ENCODE results near the gene IER5L. TPM values are rescaled to one million over a fixed set of nuclear protein-coding genes. Genes with fewer than 3 reads are reported as not detected.
A peak's percentile ranks its signal among the peaks of the same experiment; 100 is the strongest.

IER5L gene
- total and polyA plus RNA-seq, 2 experiments from 2014 or later = 4.3 to 81.7 TPM

DNA sequence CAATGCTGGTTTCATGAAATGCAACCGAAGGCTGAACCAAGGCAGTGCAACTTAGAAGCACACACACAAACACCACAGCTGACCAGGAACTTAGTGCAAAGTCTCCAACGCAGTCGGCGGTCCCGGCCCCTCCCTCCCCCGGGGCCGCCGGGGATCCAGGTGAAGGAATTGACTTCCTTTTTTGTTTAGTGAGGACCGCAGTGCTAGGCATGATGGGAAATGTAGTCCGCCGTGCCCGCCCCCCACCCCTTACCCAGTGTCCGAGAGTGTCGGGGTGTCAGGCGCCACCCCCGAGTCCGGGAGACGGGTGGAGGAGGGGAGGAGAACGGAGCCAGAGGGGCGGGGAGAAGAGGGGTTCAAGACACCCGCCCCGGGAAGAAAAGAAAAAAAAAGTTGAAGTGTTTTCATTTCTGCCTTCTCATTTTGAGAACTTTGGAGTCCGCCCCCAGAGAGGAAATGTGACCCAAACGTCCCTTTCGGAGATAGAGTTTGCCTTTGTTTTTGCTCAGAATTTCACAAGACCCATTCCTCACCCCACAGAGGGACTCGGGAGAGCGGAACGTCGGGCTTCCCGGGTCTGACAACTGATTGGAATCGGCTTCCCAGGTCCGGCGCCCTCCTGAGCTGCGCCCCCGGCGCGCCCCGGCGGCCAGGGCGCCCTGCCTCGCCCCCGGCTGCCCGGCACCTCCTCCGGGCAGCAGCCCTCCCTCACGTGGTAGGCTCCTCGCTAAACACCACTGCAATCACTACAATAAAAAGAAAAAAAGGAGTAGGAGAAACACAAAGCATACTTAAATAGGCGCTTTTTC, 2.0 kb downstream of the IER5L start:
- H3K9me3 ChIP-seq (ENCODE audit: low read depth) = no peaks in the 10 kb centered on the region
- peak overlapping the region; percentile 95 for H3K9ac ChIP-seq
- H3K36me3 ChIP-seq (ENCODE audit: low read depth) = no peaks in the 10 kb centered on the region
- H3K4me1 ChIP-seq (ENCODE audit: insufficient read depth) = peaks cover 15% of the 10 kb centered on the region
- peaks cover 26% of the 10 kb centered on the region for H3K79me2 ChIP-seq (ENCODE audit: insufficient read depth)
- peak overlapping the region; percentile 91 for H3K4me3 ChIP-seq
- no peaks in the 10 kb centered on the region for H3K9me2 ChIP-seq (ENCODE audit: insufficient read depth)
- H3K27me3 ChIP-seq (replicated peaks; ENCODE audit: insufficient read depth) = no peaks in the 10 kb centered on the region
- TF ChIP-seq EZH2 (IDR thresholded peaks at IDR 0.05; ENCODE audit: insufficient read depth, poor library complexity, severe bottlenecking) (no peak), EZH2phosphoT487 (IDR thresholded peaks at IDR 0.05; ENCODE audit: insufficient read depth, low read depth) (0 out of 2 replicates have a peak, but pooled peaks have one; percentile 22)
- DNase-seq = peak; percentile 88
- peaks cover 21% of the 10 kb centered on the region for H3F3A ChIP-seq (ENCODE audit: insufficient read depth)
- in situ Hi-C loops (cut with MboI) = loop anchor here (10.0 kb wide), 1 partner anchor 309 kb away; no protein-coding TSS in a partner anchor
- H4K20me1 ChIP-seq (ENCODE audit: insufficient read depth) = no peaks in the 10 kb centered on the region
- 0 out of 2 replicates have a peak overlapping the region, but pooled peaks have one; percentile 0 for H2AFZ ChIP-seq
- peak overlapping the region; percentile 87 for H3K4me2 ChIP-seq (ENCODE audit: unreplicated experiment)
- WGBS, 2 experiments (ENCODE audit: low coverage in 1 of 2, low lambda C conversion rate in 2 of 2, missing lambda C conversion rate in 2 of 2) = 1% methylated on average over 32 to 47 of the region's 47 CpGs
- peak overlapping the region; percentile 97 for H3K27ac ChIP-seq

DNA sequence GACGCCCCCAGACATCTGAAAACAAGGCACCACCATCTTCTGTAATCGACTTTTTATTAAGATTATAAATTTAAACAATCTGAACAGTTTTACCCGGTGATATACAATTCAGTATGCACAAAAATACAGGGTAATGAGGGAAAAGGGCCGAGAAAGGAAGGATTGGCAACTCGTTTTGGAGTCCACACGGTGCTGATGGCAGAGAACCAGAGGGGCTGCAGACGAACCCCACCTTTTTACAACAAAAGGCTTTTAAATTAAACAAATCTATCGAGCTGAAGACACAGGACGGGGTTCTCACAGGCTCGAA, 2.6 kb downstream of the IER5L start:
- Histone ChIP-seq H4K20me1 (ENCODE audit: insufficient read depth) (no peaks in the 10 kb centered on the region), H3K27me3 (replicated peaks; ENCODE audit: insufficient read depth) (no peaks in the 10 kb centered on the region), H3K4me1 (ENCODE audit: insufficient read depth) (peaks cover 15% of the 10 kb centered on the region), H3K9ac (peak overlapping the region; percentile 95), H3K36me3 (ENCODE audit: low read depth) (no peaks in the 10 kb centered on the region), H3K4me2 (ENCODE audit: unreplicated experiment) (peak overlapping the region; percentile 87), H3K79me2 (ENCODE audit: insufficient read depth) (peaks cover 26% of the 10 kb centered on the region), H3K4me3 (peak overlapping the region; percentile 91), H3K27ac (peak overlapping the region; percentile 97), H3K9me2 (ENCODE audit: insufficient read depth) (no peaks in the 10 kb centered on the region), H2AFZ (0 out of 2 replicates have a peak overlapping the region, but pooled peaks have one; percentile 0), H3F3A (ENCODE audit: insufficient read depth) (peaks cover 23% of the 10 kb centered on the region), H3K9me3 (ENCODE audit: low read depth) (no peaks in the 10 kb centered on the region)
- in situ Hi-C loops (cut with MboI) = loop anchor here (10.0 kb wide), 1 partner anchor 309 kb away; no protein-coding TSS in a partner anchor
- no peak for DNase-seq
- TF ChIP-seq EZH2phosphoT487 (IDR thresholded peaks at IDR 0.05; ENCODE audit: insufficient read depth, low read depth) (no peak), EZH2 (IDR thresholded peaks at IDR 0.05; ENCODE audit: insufficient read depth, poor library complexity, severe bottlenecking) (no peak)
- WGBS, 2 experiments (ENCODE audit: low coverage in 1 of 2, low lambda C conversion rate in 2 of 2, missing lambda C conversion rate in 2 of 2) = 0 to 2% methylated on average over 10 of the region's 10 CpGs

DNA sequence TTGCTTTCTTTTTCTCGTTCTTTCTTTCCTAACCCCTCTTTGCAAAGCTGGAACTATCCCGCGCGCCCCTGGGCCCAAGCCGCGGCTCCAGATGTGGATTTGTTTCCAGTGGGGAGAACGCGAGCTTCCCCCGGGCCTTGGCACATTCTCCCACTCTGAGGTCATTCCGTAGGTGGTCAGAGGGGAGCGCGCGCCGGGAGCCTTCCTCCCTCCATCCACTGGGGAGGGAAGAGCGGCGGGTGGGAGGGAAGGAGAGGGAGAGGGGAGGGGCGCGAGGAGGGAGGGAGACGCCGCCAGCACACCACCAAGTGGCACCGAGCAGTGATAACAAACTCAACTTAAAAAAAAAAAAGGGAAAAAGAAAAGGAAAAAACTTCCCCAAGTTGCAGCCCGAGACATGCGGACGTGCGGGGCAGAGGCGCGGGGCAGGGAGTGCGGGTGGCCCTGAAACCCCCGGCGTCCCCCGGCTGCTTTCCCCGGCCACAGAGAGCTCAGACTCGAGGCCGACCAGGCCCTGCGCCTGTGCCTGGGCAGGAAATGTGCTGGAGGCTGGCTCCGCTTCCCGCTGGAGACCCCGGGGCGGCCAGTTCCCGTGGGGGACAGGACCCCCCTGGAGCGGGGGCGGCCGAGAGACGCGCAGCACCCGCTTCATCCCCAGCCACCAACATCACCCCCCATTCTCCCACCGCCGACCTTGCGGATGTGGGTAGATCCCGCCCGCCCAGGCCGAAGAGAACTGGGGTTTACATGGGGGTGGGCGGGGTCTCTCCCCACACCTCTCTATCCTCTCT, 3.1 kb downstream of the IER5L start:
- Histone ChIP-seq H3K79me2 (ENCODE audit: insufficient read depth) (peaks cover 26% of the 10 kb centered on the region), H3K9me2 (ENCODE audit: insufficient read depth) (no peaks in the 10 kb centered on the region), H3K4me1 (ENCODE audit: insufficient read depth) (peaks cover 20% of the 10 kb centered on the region), H3K9me3 (ENCODE audit: low read depth) (no peaks in the 10 kb centered on the region), H3K27me3 (replicated peaks; ENCODE audit: insufficient read depth) (no peaks in the 10 kb centered on the region), H4K20me1 (ENCODE audit: insufficient read depth) (no peaks in the 10 kb centered on the region), H3K9ac (peak overlapping the region; percentile 95), H3K4me2 (ENCODE audit: unreplicated experiment) (peak overlapping the region; percentile 87), H3K36me3 (ENCODE audit: low read depth) (no peaks in the 10 kb centered on the region), H3K27ac (peak overlapping the region; percentile 97), H3K4me3 (peak overlapping the region; percentile 91), H3F3A (ENCODE audit: insufficient read depth) (peaks cover 29% of the 10 kb centered on the region), H2AFZ (peak overlapping the region; percentile 55)
- in situ Hi-C loops (cut with MboI) = loop anchor here (10.0 kb wide), 1 partner anchor 310 kb away; no protein-coding TSS in a partner anchor
- TF ChIP-seq EZH2 (IDR thresholded peaks at IDR 0.05; ENCODE audit: insufficient read depth, poor library complexity, severe bottlenecking) (no peak), EZH2phosphoT487 (IDR thresholded peaks at IDR 0.05; ENCODE audit: insufficient read depth, low read depth) (no peak)
- peak; percentile 95 for DNase-seq
- 2% methylated on average over 25 to 52 of the region's 53 CpGs for WGBS, 2 experiments (ENCODE audit: low coverage in 1 of 2, low lambda C conversion rate in 2 of 2, missing lambda C conversion rate in 2 of 2)

DNA sequence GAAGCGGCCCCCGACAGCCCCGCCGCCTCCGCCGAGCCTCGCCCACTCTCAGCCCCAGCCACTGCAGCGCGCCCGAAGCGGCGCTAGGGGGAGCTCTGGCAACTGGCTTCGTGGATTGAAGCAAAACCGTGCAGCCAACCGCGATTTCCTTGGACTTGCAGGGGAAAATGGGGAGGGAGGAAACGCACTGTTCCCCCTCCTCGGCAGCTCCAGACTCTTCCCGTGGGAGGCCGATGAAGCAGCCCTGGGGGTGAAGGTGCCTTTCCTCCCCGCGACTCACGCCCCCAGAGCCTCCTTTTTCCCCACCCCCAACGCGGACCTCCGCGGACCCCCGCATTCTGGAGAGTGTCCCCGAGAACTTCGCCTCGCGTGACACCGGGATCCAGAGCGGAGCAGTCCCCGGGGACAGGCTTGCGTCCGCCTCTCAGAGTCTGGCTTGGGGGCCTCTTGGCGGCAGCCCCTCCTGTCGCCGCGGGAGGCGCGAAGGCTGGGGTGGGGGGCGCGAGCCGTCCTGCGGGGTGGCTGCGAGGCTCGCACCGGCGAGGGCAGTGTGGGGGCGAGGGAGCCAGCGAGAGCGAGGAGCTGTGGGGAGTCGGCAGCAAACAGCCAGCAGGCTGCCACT, 3.8 kb downstream of the IER5L start:
- Histone ChIP-seq H2AFZ (peak overlapping the region; percentile 55), H4K20me1 (ENCODE audit: insufficient read depth) (no peaks in the 10 kb centered on the region), H3F3A (ENCODE audit: insufficient read depth) (peaks cover 29% of the 10 kb centered on the region), H3K4me1 (ENCODE audit: insufficient read depth) (peaks cover 22% of the 10 kb centered on the region), H3K9me2 (ENCODE audit: insufficient read depth) (no peaks in the 10 kb centered on the region), H3K4me3 (peak overlapping the region; percentile 91), H3K9ac (peak overlapping the region; percentile 95), H3K36me3 (ENCODE audit: low read depth) (no peaks in the 10 kb centered on the region), H3K27me3 (replicated peaks; ENCODE audit: insufficient read depth) (no peaks in the 10 kb centered on the region), H3K9me3 (ENCODE audit: low read depth) (no peaks in the 10 kb centered on the region), H3K79me2 (ENCODE audit: insufficient read depth) (peaks cover 26% of the 10 kb centered on the region), H3K4me2 (ENCODE audit: unreplicated experiment) (peak overlapping the region; percentile 87), H3K27ac (peak overlapping the region; percentile 97)
- TF ChIP-seq EZH2phosphoT487 (IDR thresholded peaks at IDR 0.05; ENCODE audit: insufficient read depth, low read depth) (no peak), EZH2 (IDR thresholded peaks at IDR 0.05; ENCODE audit: insufficient read depth, poor library complexity, severe bottlenecking) (no peak)
- in situ Hi-C loops (cut with MboI) = loop anchor here (10.0 kb wide), 1 partner anchor 311 kb away; no protein-coding TSS in a partner anchor
- peak; percentile 96 for DNase-seq
- 1% methylated on average over 45 to 54 of the region's 55 CpGs for WGBS, 2 experiments (ENCODE audit: low coverage in 1 of 2, low lambda C conversion rate in 2 of 2, missing lambda C conversion rate in 2 of 2)

Measured in GM23248 (cell line).